GM12873 (cell line): ENCODE results near the gene FIBP.

ENCODE experiments used
- TF ChIP-seq, protein P1 (sequence below): IDR thresholded peaks from 2 replicates; pipeline ENCODE4 v1.5.1; 2012; ENCODE audit warnings: low read depth, mild to moderate bottlenecking, moderate library complexity, low read length, control low read depth; ENCODE audit not compliant: insufficient read depth; ENCODE audit errors: missing control alignments

Gene FIBP

DNA sequence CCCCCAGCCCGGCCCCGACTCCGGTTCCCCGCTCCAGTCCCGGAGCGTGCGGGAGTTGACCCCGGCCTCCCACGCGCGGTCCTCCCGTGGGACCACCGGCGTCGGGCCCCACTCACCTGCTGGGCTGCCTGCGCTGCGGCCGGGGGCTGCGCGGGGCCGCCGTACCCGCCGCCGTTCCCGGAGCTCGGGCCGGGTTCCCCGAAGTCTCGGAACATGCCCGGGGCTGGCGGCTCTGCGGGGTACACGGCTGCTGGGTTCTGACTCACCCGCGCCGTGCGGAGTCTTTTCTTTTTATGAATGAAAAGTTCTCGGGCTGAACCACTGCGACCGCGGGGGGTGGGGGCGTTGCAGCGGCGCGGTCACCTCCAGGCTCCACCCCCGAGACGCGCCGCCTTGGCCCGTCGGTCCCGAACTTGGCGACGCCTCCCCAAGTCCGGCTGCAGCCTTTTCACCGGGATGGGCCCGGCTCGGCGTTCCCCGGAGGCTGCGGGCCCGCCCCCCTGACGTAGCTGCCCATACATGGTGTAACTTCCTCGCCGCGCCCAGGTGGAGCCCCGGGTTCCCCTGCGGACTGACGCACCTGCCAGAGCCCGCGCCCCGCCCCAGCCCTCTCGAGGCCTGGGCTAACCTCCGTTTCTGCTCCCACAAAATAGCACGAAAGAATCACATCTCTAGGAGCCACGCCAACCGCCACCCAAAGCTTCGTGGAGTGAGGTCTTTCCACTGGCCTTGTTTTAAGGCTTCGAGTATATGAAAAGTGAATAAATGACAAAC lies 12.0 kb upstream of the FIBP start, which contains the start of gene FOSL1:
Gene FOSL1 (minus strand): TSS at position 264 of the 774 bp plus-strand sequence. CDS start 49 bp downstream, at position 215.
- TF ChIP-seq, protein P1, sequence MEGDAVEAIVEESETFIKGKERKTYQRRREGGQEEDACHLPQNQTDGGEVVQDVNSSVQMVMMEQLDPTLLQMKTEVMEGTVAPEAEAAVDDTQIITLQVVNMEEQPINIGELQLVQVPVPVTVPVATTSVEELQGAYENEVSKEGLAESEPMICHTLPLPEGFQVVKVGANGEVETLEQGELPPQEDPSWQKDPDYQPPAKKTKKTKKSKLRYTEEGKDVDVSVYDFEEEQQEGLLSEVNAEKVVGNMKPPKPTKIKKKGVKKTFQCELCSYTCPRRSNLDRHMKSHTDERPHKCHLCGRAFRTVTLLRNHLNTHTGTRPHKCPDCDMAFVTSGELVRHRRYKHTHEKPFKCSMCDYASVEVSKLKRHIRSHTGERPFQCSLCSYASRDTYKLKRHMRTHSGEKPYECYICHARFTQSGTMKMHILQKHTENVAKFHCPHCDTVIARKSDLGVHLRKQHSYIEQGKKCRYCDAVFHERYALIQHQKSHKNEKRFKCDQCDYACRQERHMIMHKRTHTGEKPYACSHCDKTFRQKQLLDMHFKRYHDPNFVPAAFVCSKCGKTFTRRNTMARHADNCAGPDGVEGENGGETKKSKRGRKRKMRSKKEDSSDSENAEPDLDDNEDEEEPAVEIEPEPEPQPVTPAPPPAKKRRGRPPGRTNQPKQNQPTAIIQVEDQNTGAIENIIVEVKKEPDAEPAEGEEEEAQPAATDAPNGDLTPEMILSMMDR = no peak

DNA sequence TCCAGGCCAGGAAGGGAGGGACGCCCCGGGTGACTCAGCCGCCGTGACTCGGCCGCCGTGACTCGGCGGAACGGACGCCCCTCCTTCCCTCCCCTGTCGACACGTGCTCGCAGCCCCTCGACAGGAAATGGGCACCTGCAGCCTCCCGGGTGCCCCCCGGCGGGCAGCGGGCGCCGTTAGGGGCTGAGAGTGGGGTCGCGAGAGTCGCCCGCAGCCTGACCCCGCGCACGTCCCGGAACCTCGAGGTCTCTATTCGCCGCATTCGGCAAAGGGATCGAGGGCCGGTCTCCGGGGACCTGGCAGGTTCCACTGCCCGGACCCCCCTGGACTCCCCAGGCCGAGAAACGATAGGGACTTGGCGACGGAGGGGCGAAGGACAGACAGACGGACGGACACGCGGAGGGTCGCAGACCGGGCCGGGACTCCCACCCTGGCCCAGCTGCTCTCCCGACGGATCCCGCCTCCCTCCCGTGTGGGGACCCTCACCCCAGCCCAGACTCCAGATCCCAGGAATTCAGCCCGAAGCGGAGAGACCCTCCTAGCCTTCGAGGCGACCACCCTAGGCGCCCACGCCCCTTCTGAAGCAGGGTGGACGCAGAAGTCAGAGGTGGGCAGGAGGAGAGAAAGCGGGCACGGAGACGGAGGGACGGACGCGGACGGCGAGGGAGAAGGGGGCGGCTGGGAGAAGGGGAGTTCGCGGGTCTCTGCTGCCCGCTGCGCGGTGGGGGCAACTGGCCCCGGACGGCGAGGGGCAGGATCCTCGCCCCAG lies 11.3 kb upstream of the FIBP start:
- TF ChIP-seq, protein P1 = no peak

DNA sequence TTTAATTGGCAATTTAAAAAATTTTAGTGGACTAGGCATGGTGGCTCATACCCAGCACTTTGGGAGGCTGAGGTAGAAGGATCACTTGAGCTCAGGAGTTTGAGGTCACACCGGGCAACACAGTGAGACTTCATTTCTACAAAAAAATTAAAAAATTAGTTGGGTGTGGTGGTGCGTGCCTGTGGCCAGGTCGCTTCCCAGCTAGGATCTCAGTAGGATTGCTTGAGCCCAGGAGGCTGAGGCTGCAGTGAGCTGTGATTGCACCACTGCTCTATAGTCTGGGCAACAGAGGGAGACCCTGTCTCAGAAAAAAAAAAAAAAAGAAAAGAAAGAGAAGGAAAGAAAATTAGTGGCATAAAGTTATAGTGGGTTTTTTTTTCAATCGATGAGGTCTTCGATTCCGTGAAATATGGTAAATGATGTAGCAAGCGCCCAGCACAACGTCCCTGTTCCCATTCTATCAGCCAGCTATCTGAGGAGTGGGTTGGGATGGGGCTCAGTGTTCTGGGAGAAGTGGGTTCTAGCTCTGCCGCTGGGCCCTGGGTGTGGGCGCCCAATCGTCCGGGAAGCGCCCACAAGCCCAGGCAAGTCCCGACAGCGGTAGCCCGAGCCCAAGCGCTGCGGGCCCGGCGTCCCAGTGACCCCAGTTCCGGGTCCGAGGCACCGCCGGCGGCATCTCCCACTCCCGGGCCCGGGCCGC lies 10.5 kb upstream of the FIBP start:
- TF ChIP-seq, protein P1 = no peak

DNA sequence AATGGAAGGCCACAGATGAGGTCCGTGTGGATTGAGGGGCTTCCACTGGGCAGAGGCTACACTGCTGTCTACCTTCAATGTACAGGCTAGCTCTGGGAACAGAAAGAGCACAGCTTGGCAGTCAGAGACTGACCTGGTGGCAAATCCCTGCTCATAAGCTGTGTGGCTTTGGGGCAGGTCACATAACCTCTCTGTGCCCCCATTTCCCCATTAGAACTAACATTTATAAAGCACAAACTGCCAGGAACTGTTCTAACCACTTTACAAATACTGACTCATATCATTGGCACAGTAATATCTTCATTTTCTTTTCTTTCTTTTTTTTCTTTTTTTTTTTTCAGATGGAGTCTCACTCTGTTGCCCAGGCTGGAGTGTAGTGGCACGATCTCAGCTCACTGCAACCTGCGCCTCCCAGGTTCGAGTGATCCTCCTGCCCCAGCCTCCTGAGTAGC lies 8.8 kb upstream of the FIBP start:
- TF ChIP-seq, protein P1 = no peak

DNA sequence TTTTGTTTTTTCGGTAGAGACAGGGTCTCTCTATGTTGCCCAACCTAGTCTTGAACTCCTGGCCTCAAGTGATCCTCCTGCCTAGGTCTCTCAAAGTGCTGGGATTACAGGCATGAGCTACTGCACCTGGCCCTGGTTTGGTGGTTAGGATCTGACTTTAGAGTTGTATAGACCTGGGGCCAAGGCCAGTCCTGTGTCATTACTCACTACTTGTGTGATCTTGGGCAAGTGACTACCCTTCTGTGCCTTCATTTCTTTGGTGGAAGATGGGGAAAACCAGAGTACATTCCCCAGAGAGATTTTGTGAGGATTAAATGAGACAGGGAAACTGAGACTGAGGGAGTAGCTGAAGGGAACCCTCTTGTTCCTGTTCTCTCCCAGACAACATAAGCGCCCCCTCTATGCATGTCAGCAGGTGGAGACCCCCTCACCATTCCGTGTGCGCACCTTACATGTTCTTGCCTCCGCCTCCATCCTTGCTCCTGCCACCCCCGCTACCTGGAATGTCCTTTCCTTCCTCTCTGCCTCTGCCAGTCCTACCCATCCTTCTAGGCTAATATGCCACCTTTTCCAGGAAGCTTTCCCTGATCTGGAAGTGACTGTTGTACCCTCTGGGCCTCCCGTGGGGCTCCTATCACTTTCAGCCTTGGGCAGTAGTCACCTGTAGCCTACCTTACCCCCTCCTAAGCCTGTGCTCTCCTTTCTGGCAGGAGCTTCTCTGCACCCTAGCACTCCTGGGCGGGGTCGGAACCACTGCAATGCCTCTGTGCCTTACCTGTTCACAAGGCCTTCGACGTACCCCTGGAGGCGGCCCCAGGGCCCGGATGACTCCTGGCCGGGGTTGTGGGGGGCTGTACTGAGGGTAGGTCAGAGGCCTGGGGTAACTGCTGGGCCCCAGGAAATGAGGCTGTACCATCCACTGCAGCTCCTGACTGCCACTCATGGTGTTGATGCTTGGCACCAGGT lies 8.0 kb upstream of the FIBP start:
- TF ChIP-seq, protein P1 = no peak

DNA sequence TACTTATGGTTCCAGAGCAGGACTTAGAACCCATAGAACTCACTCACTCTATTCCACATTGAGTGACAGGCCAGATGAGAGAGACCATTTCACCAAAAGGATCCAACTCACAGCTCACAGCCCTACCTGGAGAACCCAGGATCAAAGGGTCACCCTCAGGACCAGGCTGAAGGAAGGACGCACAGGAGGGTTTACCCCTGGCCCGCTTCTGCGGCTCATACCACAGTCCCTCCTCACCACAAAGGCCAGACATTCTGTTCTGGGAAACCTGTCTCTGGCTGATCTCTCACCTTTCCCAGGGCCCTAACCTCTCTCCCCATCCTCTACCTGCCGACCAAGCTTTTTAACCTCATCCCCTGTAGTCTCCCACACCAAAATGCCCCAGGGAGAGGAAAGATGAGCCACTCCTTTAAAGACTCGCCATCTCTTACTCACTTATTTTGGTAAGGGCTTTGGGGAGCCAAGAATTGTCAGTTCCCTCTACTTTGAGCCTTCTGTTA lies 7.3 kb upstream of the FIBP start:
- TF ChIP-seq, protein P1 = no peak
